T-cell (primary cell): ENCODE data around the gene BAZ1A. TPM values are rescaled to one million over a fixed set of nuclear protein-coding genes. Genes with fewer than 3 reads are reported as not detected.
"Not testable (repeated sequence)": the region's sequence is repeated elsewhere in the genome, so short reads cannot be mapped to it uniquely, and the experiment has no call there.

ENCODE experiments used
- ATAC-seq, 4 experiments: fragments of 200-7000 bp in 3 of 4; fragments of 150-1000 bp in 1 of 4; cut with Tn5 transposase; replicated peaks in 1 of 4; 1 replicate in 3 of 4; 2 replicates in 1 of 4; pipeline ENCODE4 v1.10.0; 2021; ENCODE audit warnings: moderate library complexity in 3 of 4, mild to moderate bottlenecking in 2 of 4, moderate number of reproducible peaks in 1 of 4
- CTCF ChIA-PET, 2 donors: fragments of 300-600 bp; sonication (Branson Sonifier 250); formaldehyde crosslinking; loops; one replicate each; lab custom pipeline; 2022; ENCODE audit warnings: antibody characterized with exemption in 2 of 2; lab: Charles Lee
- POLR2A ChIA-PET, 2 donors: fragments of 300-600 bp; sonication (Branson Sonifier 250); formaldehyde crosslinking; loops; one replicate each; lab custom pipeline; 2022; ENCODE audit warnings: antibody characterized with exemption in 2 of 2; lab: Charles Lee
- DNase-seq, 35 experiments: peaks; one replicate each; pipeline versions ENCODE4 v3.0.0 to v3.0.0-alpha.2; 2013 to 2023
- H3K27ac ChIP-seq: one replicate; pipeline ENCODE4 v1.5.1; 2013; ENCODE audit warnings: low read length
- H3K27me3 ChIP-seq, 2 experiments: replicated peaks in 1 of 2; 1 replicate in 1 of 2; 2 replicates in 1 of 2; pipeline versions ENCODE4 v1.6.1 to v1.7.0; 2013; ENCODE audit warnings: low read length in 1 of 2, mixed read lengths in 1 of 2; ENCODE audit not compliant: control insufficient read depth in 2 of 2, insufficient read depth in 2 of 2; ENCODE audit errors: extremely low read depth in 1 of 2
- H3K36me3 ChIP-seq, 2 donors: 1 replicate in 1 of 2; 2 replicates in 1 of 2; pipeline versions ENCODE4 v1.6.1 to v1.7.0; 2013; ENCODE audit warnings: low read length in 1 of 2; ENCODE audit not compliant: control insufficient read depth in 2 of 2, insufficient read depth in 1 of 2; ENCODE audit errors: extremely low read depth in 1 of 2
- H3K4me1 ChIP-seq, 2 experiments: 1 replicate in 1 of 2; 2 replicates in 1 of 2; pipeline versions ENCODE4 v1.6.1 to v1.7.0; 2013; ENCODE audit warnings: low read length in 2 of 2, mixed read lengths in 1 of 2; ENCODE audit not compliant: insufficient read depth in 2 of 2, control insufficient read depth in 1 of 2; ENCODE audit errors: extremely low read depth in 1 of 2
- H3K4me3 ChIP-seq, 2 donors: 1 replicate in 1 of 2; 2 replicates in 1 of 2; pipeline versions ENCODE4 v1.5.1 to v1.7.0; 2013; ENCODE audit warnings: mild to moderate bottlenecking in 2 of 2, low read length in 1 of 2, moderate library complexity in 1 of 2; ENCODE audit not compliant: control insufficient read depth in 1 of 2; ENCODE audit errors: extremely low read depth in 1 of 2
- H3K9me3 ChIP-seq: 2 replicates; pipeline ENCODE4 v1.7.0; 2013
- H3K27ac Mint-ChIP-seq, 2 donors: one replicate each; pipeline ENCODE4 v1.8.0; 2020 to 2021; ENCODE audit warnings: mild to moderate bottlenecking in 2 of 2, mixed read lengths in 2 of 2
- H3K27me3 Mint-ChIP-seq, 2 donors: one replicate each; pipeline ENCODE4 v1.8.0; 2021 to 2022; ENCODE audit warnings: mixed read lengths in 2 of 2
- H3K36me3 Mint-ChIP-seq: one replicate; pipeline ENCODE4 v1.8.0; 2021; ENCODE audit warnings: mixed read lengths
- H3K4me1 Mint-ChIP-seq, 3 donors: one replicate each; pipeline ENCODE4 v1.8.0; 2020 to 2022; ENCODE audit warnings: mixed read lengths in 3 of 3, mild to moderate bottlenecking in 1 of 3
- H3K4me3 Mint-ChIP-seq, 3 donors: one replicate each; pipeline ENCODE4 v1.8.0; 2020 to 2022; ENCODE audit warnings: mild to moderate bottlenecking in 3 of 3, mixed read lengths in 3 of 3, moderate library complexity in 3 of 3
- H3K9me3 Mint-ChIP-seq, 3 donors: one replicate each; pipeline ENCODE4 v1.8.0; 2020 to 2022; ENCODE audit warnings: mixed read lengths in 3 of 3
- WGBS: methylation state at CpG from one replicate; pipeline ENCODE4 v1.1.5; 2013; ENCODE audit warnings: missing lambda C conversion rate; ENCODE audit not compliant: insufficient coverage; 5-methylcytosine and 5-hydroxymethylcytosine counted together
- total RNA-seq, 35 experiments: library from RNA in 6 of 35; stranded (reverse) in 6 of 35; fragments of 120-200 nt in 1 of 35; gene quantifications; one replicate each; pipeline versions ENCODE4 v1.2.1 to v1.2.4 and lab custom pipeline; 2013 to 2026

BAZ1A gene
- total RNA-seq, 5 donors from 2014 or later (not counting 1 experiment from before 2014, with no cell fraction given), result 38.0 to 56.2 (median 44.6) TPM

- H3K27me3 Mint-ChIP-seq, H3K4me3 ChIP-seq, ATAC-seq, H3K9me3 ChIP-seq, H3K4me3 Mint-ChIP-seq, H3K27ac ChIP-seq, H3K4me1 Mint-ChIP-seq, H3K27ac Mint-ChIP-seq, H3K9me3 Mint-ChIP-seq, DNase-seq, H3K27me3 ChIP-seq, H3K4me1 ChIP-seq, CTCF ChIA-PET: not testable (repeated sequence)
- H3K36me3 ChIP-seq, result peaks cover 12 to 60% of the 10 kb centered on the region in 2 donors
- H3K36me3 Mint-ChIP-seq, result peaks cover 61% of the 10 kb centered on the region
- no CpG with 5 or more reads among the region's 2 CpGs for WGBS
- POLR2A ChIA-PET, result interaction anchor here in 1 of 2 donors (0.6 kb wide), 1 partner anchor 24 kb away, joined by 3 read pairs; no protein-coding TSS in a partner anchor
Measured at GRCh38 chr14:34798861-34799260, 76.3 kb downstream of the BAZ1A start.

DNA sequence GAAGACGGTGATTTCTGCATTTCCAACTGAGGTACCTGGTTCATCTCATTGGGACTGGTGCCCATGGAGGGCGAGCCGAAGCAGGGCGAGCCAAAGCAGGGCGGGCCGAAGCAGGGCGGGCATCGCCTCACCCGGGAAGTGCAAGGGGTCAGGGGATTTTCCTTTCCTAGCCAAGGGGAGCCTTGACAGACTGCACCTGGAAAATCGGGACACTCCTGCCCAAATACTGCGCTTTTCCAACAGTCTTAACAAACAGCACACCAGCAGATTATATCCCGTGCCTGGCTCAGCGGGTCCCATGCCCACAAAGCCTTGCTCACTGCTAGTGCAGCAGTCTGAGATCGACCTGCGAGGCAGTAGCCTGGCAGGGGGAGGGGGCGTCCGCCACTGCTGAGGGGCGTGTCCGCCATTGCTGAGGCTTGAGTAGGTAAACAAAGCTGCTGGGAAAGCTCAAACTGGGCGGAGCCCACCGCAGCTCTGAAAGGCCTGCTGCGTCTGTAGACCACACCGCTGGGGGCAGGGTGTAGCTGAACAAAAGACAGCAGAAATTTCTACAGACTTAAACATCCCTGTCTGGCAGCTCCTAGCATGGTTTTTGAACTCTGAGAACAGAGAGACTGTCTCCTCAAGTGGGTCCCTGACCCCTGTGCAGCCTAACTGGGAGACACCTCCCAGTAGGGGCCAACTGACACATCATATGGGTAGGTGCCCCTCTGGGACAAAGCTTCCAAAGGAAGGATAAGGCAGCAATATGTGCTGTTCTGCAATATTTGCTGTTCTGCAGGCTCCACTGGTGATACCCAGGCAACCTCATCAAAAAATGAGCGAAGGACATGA is 77.2 kb downstream of the BAZ1A start:
- WGBS, result 97% methylated on average over 18 of the region's 24 CpGs
- H3K4me3 ChIP-seq, result no peak overlapping the region
- no peak for ATAC-seq
- Mint-ChIP-seq H3K36me3 (peaks cover 59% of the 10 kb centered on the region), H3K27ac (no peak overlapping the region), H3K27me3 (no peaks in the 10 kb centered on the region), H3K4me3 (no peak overlapping the region), H3K9me3 (no peaks in the 10 kb centered on the region), H3K4me1 (peaks cover 0 to 3% (median 2%) of the 10 kb centered on the region in 3 donors)
- no peaks in the 10 kb centered on the region for H3K9me3 ChIP-seq
- ChIA-PET POLR2A (interaction anchor here in 1 of 2 donors (0.7 kb wide), 1 partner anchor 31 kb away, joined by 4 read pairs; no protein-coding TSS in a partner anchor), CTCF (interaction anchor here in 1 of 2 donors (0.5 kb wide), 1 partner anchor 332 kb away, joined by 8 read pairs; no protein-coding TSS in a partner anchor)
- no peak overlapping the region for H3K27ac ChIP-seq
- peak in 2 of 35 experiments; percentile 1 to 2 for DNase-seq
- no peaks in the 10 kb centered on the region for H3K4me1 ChIP-seq
- peaks cover 12 to 65% of the 10 kb centered on the region in 2 donors for H3K36me3 ChIP-seq
- no peaks in the 10 kb centered on the region for H3K27me3 ChIP-seq

DNA sequence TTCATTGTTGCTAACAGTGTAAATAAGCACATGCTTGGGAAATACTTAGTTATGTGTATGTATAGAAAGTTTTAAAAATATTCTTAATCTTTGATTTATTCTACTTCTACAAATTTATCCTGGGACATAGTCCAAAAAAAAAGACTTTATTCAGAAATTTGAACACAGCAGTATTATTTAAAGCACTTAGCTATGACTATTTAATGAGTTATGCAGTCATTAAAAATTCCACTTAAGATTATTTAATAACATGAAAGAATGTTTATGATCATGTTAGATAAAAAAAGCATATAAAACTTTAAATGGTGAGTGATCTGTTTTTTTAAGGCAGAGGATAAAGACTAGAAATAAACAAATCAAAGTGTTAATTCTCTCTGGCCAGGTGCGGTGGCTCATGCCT is 78.3 kb downstream of the BAZ1A start:
- peaks cover 12 to 66% of the 10 kb centered on the region in 2 donors for H3K36me3 ChIP-seq
- H3K27ac Mint-ChIP-seq, result no peak overlapping the region
- no peak overlapping the region for H3K4me3 ChIP-seq
- H3K4me3 Mint-ChIP-seq, result no peak overlapping the region
- peaks cover 0 to 3% (median 2%) of the 10 kb centered on the region in 3 donors for H3K4me1 Mint-ChIP-seq
- DNase-seq (no peak), ATAC-seq (no peak)
- no peaks in the 10 kb centered on the region for H3K4me1 ChIP-seq
- H3K9me3 Mint-ChIP-seq, result no peaks in the 10 kb centered on the region
- no peak overlapping the region for H3K27ac ChIP-seq
- no peaks in the 10 kb centered on the region for H3K9me3 ChIP-seq
- POLR2A ChIA-PET, result no interaction called here
- no CpG with 5 or more reads among the region's 1 CpG for WGBS
- CTCF ChIA-PET, result no interaction called here
- H3K27me3 Mint-ChIP-seq, result no peaks in the 10 kb centered on the region
- no peaks in the 10 kb centered on the region for H3K27me3 ChIP-seq
- peaks cover 51% of the 10 kb centered on the region for H3K36me3 Mint-ChIP-seq

DNA sequence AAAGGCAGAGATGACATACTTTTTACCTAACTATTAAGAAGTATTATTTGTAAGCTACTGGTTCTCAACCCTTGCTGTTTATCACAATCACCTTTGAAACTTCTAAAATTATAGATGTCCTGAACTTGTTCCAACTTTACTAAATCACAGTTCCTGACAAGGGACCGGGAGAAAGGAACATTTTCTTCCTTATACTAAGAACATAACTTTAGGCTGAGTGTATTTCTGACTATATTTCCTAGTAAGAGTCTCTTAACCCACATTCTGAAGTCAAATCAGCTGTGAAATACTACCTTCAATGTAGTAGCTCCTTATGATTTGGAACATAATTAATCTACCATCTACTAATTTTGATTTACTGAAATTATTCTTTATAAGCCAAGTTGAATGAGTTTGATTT is 80.2 kb downstream of the BAZ1A start:
- Histone ChIP-seq H3K36me3 (peaks cover 12 to 72% of the 10 kb centered on the region in 2 donors), H3K4me3 (no peak overlapping the region), H3K9me3 (no peaks in the 10 kb centered on the region), H3K4me1 (no peaks in the 10 kb centered on the region), H3K27me3 (no peaks in the 10 kb centered on the region), H3K27ac (no peak overlapping the region)
- POLR2A ChIA-PET, result interaction anchor here in 1 of 2 donors (0.5 to 0.7 kb wide), 3 partner anchors 125 to 185 kb away, joined by 3 to 4 read pairs (median 4); no protein-coding TSS in a partner anchor
- Mint-ChIP-seq H3K27me3 (no peaks in the 10 kb centered on the region), H3K36me3 (peaks cover 50% of the 10 kb centered on the region), H3K27ac (no peak overlapping the region), H3K9me3 (no peaks in the 10 kb centered on the region), H3K4me3 (no peak overlapping the region), H3K4me1 (peaks cover 0 to 3% (median 2%) of the 10 kb centered on the region in 3 donors)
- no CpG with 5 or more reads among the region's 1 CpG for WGBS
- no peak for DNase-seq
- no peak for ATAC-seq
- CTCF ChIA-PET, result no interaction called here

DNA sequence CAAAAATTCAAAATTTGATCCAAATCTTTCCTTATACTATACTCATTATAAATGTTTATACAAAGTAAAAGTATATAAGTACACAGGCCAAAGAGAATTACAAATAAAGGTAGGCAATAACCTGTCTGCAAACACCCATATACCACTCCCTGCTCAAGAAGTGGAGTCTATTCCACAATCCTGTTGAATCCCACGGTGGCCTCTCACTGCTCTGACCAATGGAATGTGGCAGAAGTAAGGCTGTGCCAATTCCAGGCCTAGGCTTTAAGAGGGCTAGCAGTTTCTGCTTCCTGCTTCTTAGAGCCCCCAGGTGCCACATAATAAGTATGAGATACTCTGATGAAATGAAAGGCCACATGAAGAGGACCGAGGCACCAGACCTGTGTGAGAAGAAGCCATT is 80.9 kb downstream of the BAZ1A start:
- H3K36me3 ChIP-seq, result peaks cover 5 to 65% of the 10 kb centered on the region in 2 donors
- peaks cover 51% of the 10 kb centered on the region for H3K36me3 Mint-ChIP-seq
- CTCF ChIA-PET, result no interaction called here

GRCh38 chr14:34792598-34792997 is 82.6 kb downstream of the BAZ1A start:
- H3K27ac Mint-ChIP-seq, result no peak overlapping the region
- no peaks in the 10 kb centered on the region for H3K9me3 Mint-ChIP-seq
- ChIA-PET POLR2A (interaction anchor here in 1 of 2 donors (0.6 kb wide), 1 partner anchor 28 kb away, joined by 6 read pairs; no protein-coding TSS in a partner anchor), CTCF (interaction anchor here in 1 of 2 donors (0.6 kb wide), 1 partner anchor 85 kb away, joined by 3 read pairs; no protein-coding TSS in a partner anchor)
- Histone ChIP-seq H3K36me3 (peaks cover 2 to 60% of the 10 kb centered on the region in 2 donors), H3K27me3 (no peaks in the 10 kb centered on the region), H3K9me3 (no peaks in the 10 kb centered on the region), H3K4me1 (no peaks in the 10 kb centered on the region), H3K4me3 (no peak overlapping the region), H3K27ac (no peak overlapping the region)
- H3K27me3 Mint-ChIP-seq, result no peaks in the 10 kb centered on the region
- ATAC-seq (no peak), DNase-seq (no peak)
- H3K36me3 Mint-ChIP-seq, result peaks cover 40% of the 10 kb centered on the region
- 89% methylated on average over 1 of the region's 1 CpG for WGBS
- no peak overlapping the region for H3K4me3 Mint-ChIP-seq
- peaks cover 0 to 2% (median 0%) of the 10 kb centered on the region in 3 donors for H3K4me1 Mint-ChIP-seq

More for the DNA sequence above, 80.9 kb downstream of the BAZ1A start:
- no peaks in the 10 kb centered on the region for H3K27me3 Mint-ChIP-seq
- POLR2A ChIA-PET, result no interaction called here
- no peak for ATAC-seq
- no peaks in the 10 kb centered on the region for H3K27me3 ChIP-seq
- H3K9me3 ChIP-seq, result no peaks in the 10 kb centered on the region
- DNase-seq, result no peak
- no CpG with 5 or more reads among the region's 2 CpGs for WGBS
- no peak overlapping the region for H3K4me3 ChIP-seq
- no peaks in the 10 kb centered on the region for H3K4me1 ChIP-seq
- H3K4me1 Mint-ChIP-seq, result peaks cover 0 to 3% (median 2%) of the 10 kb centered on the region in 3 donors
- H3K4me3 Mint-ChIP-seq, result no peak overlapping the region
- H3K27ac ChIP-seq, result no peak overlapping the region
- H3K9me3 Mint-ChIP-seq, result no peaks in the 10 kb centered on the region
- H3K27ac Mint-ChIP-seq, result peak overlapping the region in 1 of 2 donors; percentile 61
